Measurements from ENCODE around the gene CFAP70.

Gene CFAP70

GRCh38 chr10:73251683-73252444 lies 106.8 kb downstream of the CFAP70 start:
- TF ChIP-seq REST (IDR thresholded peaks at IDR 0.05; ENCODE audit: low read depth) = no peak
- TF ChIP-seq, protein P1, sequence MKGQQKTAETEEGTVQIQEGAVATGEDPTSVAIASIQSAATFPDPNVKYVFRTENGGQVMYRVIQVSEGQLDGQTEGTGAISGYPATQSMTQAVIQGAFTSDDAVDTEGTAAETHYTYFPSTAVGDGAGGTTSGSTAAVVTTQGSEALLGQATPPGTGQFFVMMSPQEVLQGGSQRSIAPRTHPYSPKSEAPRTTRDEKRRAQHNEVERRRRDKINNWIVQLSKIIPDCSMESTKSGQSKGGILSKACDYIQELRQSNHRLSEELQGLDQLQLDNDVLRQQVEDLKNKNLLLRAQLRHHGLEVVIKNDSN (IDR thresholded peaks at IDR 0.05) = 0 out of 2 replicates have a peak, but pooled peaks have one; percentile 8

GRCh38 chr10:73248259-73248724 lies 110.4 kb downstream of the CFAP70 start:
- TF ChIP-seq YY1 (IDR thresholded peaks at IDR 0.05; ENCODE audit: low read depth) (no peak), NFIC (IDR thresholded peaks at IDR 0.05) (no peak), MAX (IDR thresholded peaks at IDR 0.05) (no peak), EGR1 (IDR thresholded peaks at IDR 0.05) (no peak), EP300 (IDR thresholded peaks at IDR 0.05; ENCODE audit: borderline replicate concordance) (no peak), FOXM1 (IDR thresholded peaks at IDR 0.05; ENCODE audit: borderline replicate concordance, low read depth) (no peak), CREB1 (IDR thresholded peaks at IDR 0.05; ENCODE audit: low read depth) (no peak), RAD21 (IDR thresholded peaks at IDR 0.05; ENCODE audit: low read depth) (no peak), TCF12 (IDR thresholded peaks at IDR 0.05; ENCODE audit: low read depth) (no peak), TAF1 (IDR thresholded peaks at IDR 0.05; ENCODE audit: low read depth) (no peak), REST (IDR thresholded peaks at IDR 0.05; ENCODE audit: low read depth) (no peak), TEAD4 (IDR thresholded peaks at IDR 0.05) (no peak), ZBTB7A (IDR thresholded peaks at IDR 0.05; ENCODE audit: low read depth) (no peak), CEBPB (IDR thresholded peaks at IDR 0.05) (no peak)
- TF ChIP-seq, protein P1 (IDR thresholded peaks at IDR 0.05) = no peak

DNA sequence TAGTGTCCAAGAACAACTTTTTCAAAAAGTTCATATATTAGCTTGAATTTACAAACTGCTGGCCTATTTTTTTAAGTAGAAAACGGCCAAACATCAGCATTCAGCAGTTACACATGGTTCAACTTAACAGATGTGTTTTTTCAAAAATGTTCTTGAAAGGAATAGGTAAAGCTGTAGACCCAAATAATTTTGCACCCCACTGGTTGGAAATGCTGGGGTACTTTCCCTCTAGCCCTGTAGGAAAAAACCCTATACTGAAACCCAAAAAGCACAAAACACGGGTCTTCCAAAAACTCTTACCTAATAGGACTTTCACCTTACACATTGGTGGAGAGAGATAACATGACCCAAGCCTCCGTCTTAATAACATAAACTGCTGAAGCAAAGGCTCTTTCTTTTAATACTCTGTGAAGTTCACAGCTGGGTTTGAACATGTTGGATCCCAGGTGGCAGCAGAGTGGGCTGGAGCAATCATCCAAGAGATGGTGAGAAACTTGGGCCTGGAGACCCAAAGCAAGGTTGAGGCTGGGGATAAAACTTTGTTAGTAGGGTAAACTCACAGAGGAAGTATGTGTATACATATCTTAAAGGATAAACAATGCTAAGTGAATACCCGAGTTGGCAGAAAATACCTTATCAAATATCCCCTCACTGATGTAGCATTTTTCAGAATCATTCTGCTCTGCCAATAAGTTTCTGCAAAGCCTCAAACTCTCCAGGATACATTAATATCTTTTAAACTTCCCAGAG lies 111.0 kb downstream of the CFAP70 start:
- TF ChIP-seq TAF1 (IDR thresholded peaks at IDR 0.05; ENCODE audit: low read depth) = no peak
- no peak for TF ChIP-seq CEBPB (IDR thresholded peaks at IDR 0.05)
- TF ChIP-seq CREB1 (IDR thresholded peaks at IDR 0.05; ENCODE audit: low read depth) = no peak
- TF ChIP-seq, protein P1 (IDR thresholded peaks at IDR 0.05) = no peak
- no peak for TF ChIP-seq TCF12 (IDR thresholded peaks at IDR 0.05; ENCODE audit: low read depth)
- no peak for TF ChIP-seq RAD21 (IDR thresholded peaks at IDR 0.05; ENCODE audit: low read depth)
- TF ChIP-seq EGR1 (IDR thresholded peaks at IDR 0.05) = no peak
- no peak for TF ChIP-seq EP300 (IDR thresholded peaks at IDR 0.05; ENCODE audit: borderline replicate concordance)
- no peak for TF ChIP-seq MAX (IDR thresholded peaks at IDR 0.05)
- TF ChIP-seq YY1 (IDR thresholded peaks at IDR 0.05; ENCODE audit: low read depth) = no peak
- TF ChIP-seq FOXM1 (IDR thresholded peaks at IDR 0.05; ENCODE audit: borderline replicate concordance, low read depth) = no peak

DNA sequence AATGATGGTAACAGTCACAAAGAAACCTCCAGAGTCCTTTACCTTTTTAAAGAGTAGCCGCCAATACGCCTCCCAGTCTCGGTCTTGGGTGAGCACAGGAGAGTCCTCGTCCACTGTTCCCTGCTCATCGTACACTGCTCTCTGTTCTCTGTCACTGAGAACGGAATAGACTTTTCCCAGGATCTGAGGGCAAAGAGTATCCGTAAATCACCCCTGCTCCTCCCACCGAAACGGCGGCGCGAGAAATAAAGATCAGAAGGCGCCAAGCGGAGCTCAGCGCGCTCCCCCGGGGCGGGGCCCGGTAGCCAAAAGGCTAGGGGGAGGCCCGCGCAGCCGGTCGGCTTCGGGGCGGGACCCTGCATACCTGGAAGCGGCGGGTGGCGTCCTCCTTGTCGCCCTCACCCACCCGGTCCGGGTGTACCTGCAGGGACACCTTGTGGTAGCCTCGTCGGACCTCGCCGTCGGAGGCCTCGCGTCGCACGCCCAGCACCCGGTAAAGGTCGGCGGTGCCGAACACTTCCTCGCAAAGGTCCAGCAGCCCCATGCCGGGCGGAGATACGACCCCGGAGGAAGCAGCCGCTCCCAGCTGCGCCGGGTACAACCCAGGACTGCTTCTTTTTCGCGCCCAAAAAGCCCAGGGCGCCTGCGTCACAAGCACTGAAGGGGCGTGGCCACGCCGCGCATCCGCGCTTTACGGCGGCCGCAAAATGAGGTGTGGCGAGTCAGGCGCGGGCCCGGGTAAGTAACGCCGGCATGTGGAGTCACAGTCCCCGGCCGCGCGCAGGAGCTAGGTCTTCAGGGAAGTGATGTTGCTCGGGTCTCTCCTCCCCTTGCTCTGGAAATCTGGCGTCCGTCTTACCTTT lies 111.8 kb downstream of the CFAP70 start, which contains the start of gene DNAJC9:
Gene DNAJC9 (minus strand): TSS at position 610 of the 863 bp plus-strand sequence. CDS start 66 bp downstream, at position 544.
- TF ChIP-seq CREB1 (IDR thresholded peaks at IDR 0.05; ENCODE audit: low read depth) (peak; percentile 80), CEBPB (IDR thresholded peaks at IDR 0.05) (peak; percentile 18; the same call in 1 of the 2 replicates), ZBTB7A (IDR thresholded peaks at IDR 0.05; ENCODE audit: low read depth) (peak; percentile 76), EGR1 (IDR thresholded peaks at IDR 0.05) (no peak), TAF1 (IDR thresholded peaks at IDR 0.05; ENCODE audit: low read depth) (peak; percentile 97), NFIC (IDR thresholded peaks at IDR 0.05) (peak; percentile 5; the same call in 1 of the 2 replicates), RAD21 (IDR thresholded peaks at IDR 0.05; ENCODE audit: low read depth) (no peak; the same call in 1 of the 2 replicates), FOXM1 (IDR thresholded peaks at IDR 0.05; ENCODE audit: borderline replicate concordance, low read depth) (no peak; the same call in 1 of the 2 replicates), TCF12 (IDR thresholded peaks at IDR 0.05; ENCODE audit: low read depth) (peak; percentile 87), REST (IDR thresholded peaks at IDR 0.05; ENCODE audit: low read depth) (peak; percentile 32; the same call in 1 of the 2 replicates), TEAD4 (IDR thresholded peaks at IDR 0.05) (peak; percentile 36; the same call in 1 of the 2 replicates), EP300 (IDR thresholded peaks at IDR 0.05; ENCODE audit: borderline replicate concordance) (peak; percentile 63), YY1 (IDR thresholded peaks at IDR 0.05; ENCODE audit: low read depth) (peak; percentile 72), MAX (IDR thresholded peaks at IDR 0.05) (peak; percentile 94)
- TF ChIP-seq, protein P1 (IDR thresholded peaks at IDR 0.05) = peak; percentile 59
